DND-41 (cell line): ENCODE measurements around the gene UBTD1.
"Not testable (repeated sequence)": the region's sequence is repeated elsewhere in the genome, so short reads cannot be mapped to it uniquely, and the experiment has no call there.

Experiments
- ATAC-seq: fragments of 200-7000 bp; cut with Tn5 transposase; 3 replicates; pipeline ENCODE4 v1.9.1; 2021; ENCODE audit warnings: low read depth; ENCODE audit not compliant: insufficient read depth
- DNase-seq: peaks from one replicate; pipeline ENCODE4 v3.0.0-alpha.2; 2020
- H2AFZ ChIP-seq: 2 replicates; pipeline ENCODE4 v1.6.0; 2012; ENCODE audit warnings: low read depth, low read length
- H3K27ac ChIP-seq: 2 replicates; pipeline ENCODE4 v1.5.1; 2012; ENCODE audit warnings: low read length, inconsistent platforms
- H3K27me3 ChIP-seq: fragments of 200-600 bp; sonication (generic); 2 replicates; pipeline ENCODE4 v1.6.0; 2012; ENCODE audit warnings: low read length, mild to moderate bottlenecking, inconsistent platforms; ENCODE audit not compliant: insufficient read depth, poor library complexity
- H3K36me3 ChIP-seq: 2 replicates; pipeline ENCODE4 v1.5.1; 2012; ENCODE audit warnings: low read length, inconsistent platforms; ENCODE audit not compliant: insufficient read depth
- H3K4me1 ChIP-seq: 2 replicates; pipeline ENCODE4 v1.5.1; 2012; ENCODE audit warnings: mild to moderate bottlenecking, low read length; ENCODE audit not compliant: insufficient read depth
- H3K4me2 ChIP-seq: 2 replicates; pipeline ENCODE4 v1.6.0; 2012; ENCODE audit warnings: mild to moderate bottlenecking, moderate library complexity, low read length, inconsistent platforms; ENCODE audit not compliant: insufficient read depth
- H3K4me3 ChIP-seq, 2 experiments: fragments of 200-600 bp in 1 of 2; shearing (Covaris generic) in 1 of 2; 2 replicates each; pipeline ENCODE4 v1.5.1; 2012 to 2016; ENCODE audit warnings: inconsistent platforms in 2 of 2, low read length in 2 of 2, mild to moderate bottlenecking in 2 of 2, low read depth in 1 of 2, moderate library complexity in 1 of 2
- H3K79me2 ChIP-seq: 2 replicates; pipeline ENCODE4 v1.6.0; 2012; ENCODE audit warnings: low read length, inconsistent platforms; ENCODE audit not compliant: insufficient read depth
- H3K9ac ChIP-seq: 2 replicates; pipeline ENCODE4 v1.6.0; 2012; ENCODE audit warnings: low read depth, mild to moderate bottlenecking, inconsistent platforms, low read length, moderate library complexity
- H3K9me3 ChIP-seq: 2 replicates; pipeline ENCODE4 v1.5.1; 2012; ENCODE audit warnings: low read length, moderate library complexity, mild to moderate bottlenecking, inconsistent platforms; ENCODE audit not compliant: insufficient read depth, severe bottlenecking
- H4K20me1 ChIP-seq: 2 replicates; pipeline ENCODE4 v1.6.0; 2012; ENCODE audit warnings: low read length; ENCODE audit not compliant: insufficient read depth
- EZH2 ChIP-seq: IDR thresholded peaks from 3 replicates; pipeline ENCODE4 v1.6.1; 2012; ENCODE audit warnings: borderline replicate concordance, low read depth, mild to moderate bottlenecking, moderate library complexity, low read length, inconsistent platforms; ENCODE audit not compliant: severe bottlenecking
- TF ChIP-seq, protein P1 (sequence below): IDR thresholded peaks from 2 replicates; pipeline ENCODE4 v1.5.1; 2012; ENCODE audit warnings: borderline replicate concordance, low read length, moderate library complexity, mild to moderate bottlenecking; ENCODE audit not compliant: poor library complexity, severe bottlenecking; ENCODE audit errors: extremely low read depth

The UBTD1 gene

GRCh38 chr10:97525086-97525485, 26.4 kb downstream of the UBTD1 start:
- TF ChIP-seq, protein P1, sequence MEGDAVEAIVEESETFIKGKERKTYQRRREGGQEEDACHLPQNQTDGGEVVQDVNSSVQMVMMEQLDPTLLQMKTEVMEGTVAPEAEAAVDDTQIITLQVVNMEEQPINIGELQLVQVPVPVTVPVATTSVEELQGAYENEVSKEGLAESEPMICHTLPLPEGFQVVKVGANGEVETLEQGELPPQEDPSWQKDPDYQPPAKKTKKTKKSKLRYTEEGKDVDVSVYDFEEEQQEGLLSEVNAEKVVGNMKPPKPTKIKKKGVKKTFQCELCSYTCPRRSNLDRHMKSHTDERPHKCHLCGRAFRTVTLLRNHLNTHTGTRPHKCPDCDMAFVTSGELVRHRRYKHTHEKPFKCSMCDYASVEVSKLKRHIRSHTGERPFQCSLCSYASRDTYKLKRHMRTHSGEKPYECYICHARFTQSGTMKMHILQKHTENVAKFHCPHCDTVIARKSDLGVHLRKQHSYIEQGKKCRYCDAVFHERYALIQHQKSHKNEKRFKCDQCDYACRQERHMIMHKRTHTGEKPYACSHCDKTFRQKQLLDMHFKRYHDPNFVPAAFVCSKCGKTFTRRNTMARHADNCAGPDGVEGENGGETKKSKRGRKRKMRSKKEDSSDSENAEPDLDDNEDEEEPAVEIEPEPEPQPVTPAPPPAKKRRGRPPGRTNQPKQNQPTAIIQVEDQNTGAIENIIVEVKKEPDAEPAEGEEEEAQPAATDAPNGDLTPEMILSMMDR, result no peak
- no peak for TF ChIP-seq EZH2
- no peak overlapping the region for H3K27ac ChIP-seq
- H3K9me3 ChIP-seq, result no peaks in the 10 kb centered on the region
- H3K79me2 ChIP-seq, result no peaks in the 10 kb centered on the region
- no peak for DNase-seq
- no peak overlapping the region for H3K4me3 ChIP-seq
- ATAC-seq, result no peak
- H3K4me1 ChIP-seq, result no peaks in the 10 kb centered on the region
- no peaks in the 10 kb centered on the region for H4K20me1 ChIP-seq
- no peak overlapping the region for H3K4me2 ChIP-seq
- H3K27me3 ChIP-seq, result peaks cover 9% of the 10 kb centered on the region
- no peak overlapping the region for H2AFZ ChIP-seq
- H3K9ac ChIP-seq, result no peak overlapping the region
- H3K36me3 ChIP-seq, result no peaks in the 10 kb centered on the region

- Histone ChIP-seq H2AFZ (no peak overlapping the region), H3K27ac (no peak overlapping the region), H3K9me3 (no peaks in the 10 kb centered on the region), H3K27me3 (peaks cover 3% of the 10 kb centered on the region), H3K79me2 (no peaks in the 10 kb centered on the region), H4K20me1 (no peaks in the 10 kb centered on the region), H3K4me1 (no peaks in the 10 kb centered on the region), H3K9ac (no peak overlapping the region), H3K4me3 (no peak overlapping the region), H3K4me2 (no peak overlapping the region), H3K36me3 (no peaks in the 10 kb centered on the region)
- TF ChIP-seq, protein P1, result no peak
- TF ChIP-seq EZH2, result no peak
- DNase-seq, result no peak
- ATAC-seq, result no peak
These were observed 27.0 kb downstream of the UBTD1 start for GRCh38 chr10:97525683-97526110.

GRCh38 chr10:97528876-97529275, 30.2 kb downstream of the UBTD1 start:
- H2AFZ ChIP-seq, H3K4me1 ChIP-seq, H3K79me2 ChIP-seq, H3K27me3 ChIP-seq, H3K27ac ChIP-seq, DNase-seq, H3K36me3 ChIP-seq, H4K20me1 ChIP-seq, H3K9me3 ChIP-seq, H3K4me3 ChIP-seq, ATAC-seq, H3K4me2 ChIP-seq, H3K9ac ChIP-seq: not testable (repeated sequence)

DNA sequence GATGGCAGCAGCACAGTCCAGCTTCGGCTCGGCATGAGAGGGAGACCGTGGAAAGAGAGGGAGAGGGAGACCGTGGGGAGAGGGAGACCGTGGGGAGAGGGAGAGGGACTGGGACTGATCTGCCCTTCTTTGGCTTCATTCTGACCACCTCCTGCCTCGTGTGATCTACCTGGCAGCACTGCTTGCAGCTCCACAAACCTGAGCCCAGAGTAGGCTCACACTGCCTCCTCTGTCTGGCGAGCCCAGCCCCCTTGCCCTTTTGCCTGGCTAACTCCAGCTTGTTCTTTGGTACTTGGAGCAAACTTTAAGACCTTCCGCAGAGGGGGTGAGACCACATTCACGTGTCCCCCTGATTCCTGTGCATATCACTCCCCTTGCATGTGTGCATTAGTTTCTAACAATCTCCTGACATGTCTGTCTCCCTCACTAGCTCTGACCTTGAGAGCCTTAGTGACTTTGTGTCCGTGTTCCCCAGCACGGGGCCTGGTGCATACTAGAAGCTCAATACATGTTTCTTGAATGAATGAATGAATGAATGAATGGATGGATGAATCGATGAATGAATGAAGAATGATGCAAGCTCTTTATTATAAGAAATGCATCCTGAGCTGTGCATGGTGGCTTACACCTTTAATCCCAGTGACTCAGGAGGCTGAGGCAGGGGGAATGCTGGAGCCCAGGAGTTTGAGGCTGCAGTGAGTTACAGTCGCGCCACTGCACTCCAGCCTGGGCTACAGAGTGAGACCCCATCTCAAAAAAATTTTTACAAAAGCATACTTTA, 31.2 kb downstream of the UBTD1 start:
- H3K27me3 ChIP-seq, result no peaks in the 10 kb centered on the region
- no peaks in the 10 kb centered on the region; the same call in 1 of the 2 replicates for H4K20me1 ChIP-seq
- no peak overlapping the region for H2AFZ ChIP-seq
- no peak overlapping the region for H3K27ac ChIP-seq
- H3K36me3 ChIP-seq, result no peaks in the 10 kb centered on the region
- no peaks in the 10 kb centered on the region for H3K4me1 ChIP-seq
- H3K9ac ChIP-seq, result no peak overlapping the region
- ATAC-seq, result no peak
- H3K9me3 ChIP-seq, result no peaks in the 10 kb centered on the region
- no peak overlapping the region for H3K4me3 ChIP-seq
- H3K4me2 ChIP-seq, result no peak overlapping the region
- DNase-seq, result no peak
- TF ChIP-seq, protein P1, result no peak
- no peak for TF ChIP-seq EZH2
- no peaks in the 10 kb centered on the region for H3K79me2 ChIP-seq
